Globus pallidus (tissue), 1 donor: ENCODE results near the gene CERS2.
"Not testable (repeated sequence)": the region's sequence is repeated elsewhere in the genome, so short reads cannot be mapped to it uniquely, and the experiment has no call there.

Experiments
- DNase-seq: peaks from one replicate; pipeline ENCODE4 v3.0.0-alpha.2; 2015; ENCODE audit warnings: low spot score

The CERS2 gene

GRCh38 chr1:150970808-150971582 is 3.6 kb downstream of the CERS2 start:
- peak; percentile 59 for DNase-seq

DNA sequence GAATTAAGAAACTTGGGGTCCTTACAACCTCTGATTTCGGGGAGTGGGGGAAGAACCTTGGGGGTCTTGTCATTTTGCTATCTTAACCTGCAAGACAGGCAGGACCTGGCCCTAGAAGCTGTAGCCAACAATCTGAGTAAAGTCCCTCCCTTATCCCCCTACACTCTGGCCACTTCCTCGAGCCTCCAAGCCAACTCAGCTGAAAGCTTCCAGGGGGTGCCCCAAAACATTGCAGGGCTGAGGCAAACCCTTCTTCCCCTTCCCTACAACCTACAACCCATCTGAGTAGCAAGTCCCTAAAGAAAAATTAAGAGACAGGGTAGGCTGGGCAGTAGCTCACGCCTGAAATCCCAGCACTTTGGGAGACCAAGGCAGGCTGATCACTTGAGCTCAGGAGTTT is 5.0 kb downstream of the CERS2 start:
- no peak for DNase-seq

DNA sequence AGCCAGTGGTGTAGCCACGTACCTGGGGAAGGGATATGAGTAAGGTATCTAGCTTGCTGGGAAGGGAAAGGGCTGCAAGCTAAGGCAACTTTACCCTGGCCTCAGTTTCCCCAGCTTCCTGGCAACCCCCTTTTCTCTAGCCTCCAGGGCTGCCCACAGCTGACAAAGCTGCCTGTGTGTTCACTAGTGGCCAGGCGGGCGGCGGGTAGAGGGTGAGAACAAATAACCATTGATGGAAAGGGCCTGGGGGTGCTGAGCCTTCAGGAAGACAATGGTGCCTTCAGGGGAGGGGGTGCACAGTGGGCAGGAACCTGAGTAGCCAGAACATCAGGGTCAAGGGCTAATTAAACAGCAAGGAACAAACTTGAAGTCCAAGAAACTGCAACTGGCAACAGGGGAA is 6.1 kb downstream of the CERS2 start:
- DNase-seq: peak; percentile 94

DNA sequence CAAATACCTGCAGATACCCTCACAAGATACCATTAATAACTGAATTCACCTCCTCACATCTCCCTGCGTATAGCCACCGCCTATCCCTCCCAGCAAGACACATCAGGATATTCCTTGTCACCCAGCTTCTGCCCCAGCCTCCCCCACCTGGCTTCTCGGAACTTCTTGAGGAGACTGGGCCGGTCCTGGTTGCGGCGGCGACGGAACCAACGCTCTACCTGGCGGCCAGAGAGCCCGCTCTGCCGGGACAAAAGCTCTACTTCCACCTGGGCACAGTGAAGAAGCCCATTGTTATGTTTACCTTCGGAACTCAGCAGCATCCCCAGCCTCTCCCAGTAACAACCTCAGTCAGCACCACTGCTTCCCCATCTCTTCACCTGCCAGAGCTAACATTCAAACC is 6.7 kb downstream of the CERS2 start:
- no peak for DNase-seq

GRCh38 chr1:150966011-150966410 is 8.6 kb downstream of the CERS2 start:
- DNase-seq: peak; percentile 76

GRCh38 chr1:150965605-150966004 is 9.0 kb downstream of the CERS2 start:
- DNase-seq: no peak

- no peak for DNase-seq
These were observed 10.5 kb downstream of the CERS2 start for GRCh38 chr1:150964164-150964489.

GRCh38 chr1:150963321-150964163 is 11.1 kb downstream of the CERS2 start:
- no peak for DNase-seq

- DNase-seq: no peak
These were observed 12.9 kb downstream of the CERS2 start for GRCh38 chr1:150961756-150962155.

DNA sequence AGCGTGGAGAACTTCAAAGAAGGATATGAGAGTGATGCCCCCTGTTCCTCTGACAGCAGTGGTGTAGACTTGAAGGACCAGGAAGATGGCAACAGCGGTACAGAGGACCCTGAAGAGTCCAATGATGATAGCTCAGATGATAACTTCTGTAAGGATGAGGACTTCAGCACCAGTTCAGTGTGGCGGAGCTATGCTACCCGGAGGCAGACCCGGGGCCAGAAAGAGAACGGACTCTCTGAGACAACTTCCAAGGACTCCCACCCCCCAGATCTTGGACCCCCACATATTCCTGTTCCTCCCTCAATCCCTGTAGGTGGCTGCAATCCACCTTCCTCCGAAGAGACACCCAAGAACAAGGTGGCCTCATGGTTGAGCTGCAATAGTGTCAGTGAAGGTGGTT is 14.0 kb downstream of the CERS2 start:
- no peak for DNase-seq

- no peak for DNase-seq
These were observed 17.0 kb downstream of the CERS2 start for GRCh38 chr1:150957666-150958065.

- DNase-seq: no peak
These were observed 19.4 kb downstream of the CERS2 start for GRCh38 chr1:150955280-150955679.

DNA sequence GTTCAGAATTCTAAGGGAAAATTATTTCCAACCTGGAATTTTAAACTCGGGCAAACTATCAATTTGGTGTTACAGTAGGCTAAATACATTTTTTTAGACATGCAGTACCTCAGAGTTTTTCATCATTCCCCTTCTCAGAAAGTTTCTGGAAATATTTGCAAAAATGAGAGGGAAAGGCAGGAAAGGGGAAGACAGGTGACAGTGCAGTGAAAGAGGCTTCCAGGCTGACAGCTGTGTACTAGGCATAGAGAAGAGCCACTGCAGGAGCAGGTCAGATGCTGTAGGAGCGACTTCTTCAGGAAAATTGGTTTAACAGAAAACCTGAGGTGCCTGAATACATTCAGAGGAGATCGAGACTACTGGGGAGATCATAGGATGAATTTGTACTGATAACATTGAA is 19.9 kb downstream of the CERS2 start:
- no peak for DNase-seq

DNA sequence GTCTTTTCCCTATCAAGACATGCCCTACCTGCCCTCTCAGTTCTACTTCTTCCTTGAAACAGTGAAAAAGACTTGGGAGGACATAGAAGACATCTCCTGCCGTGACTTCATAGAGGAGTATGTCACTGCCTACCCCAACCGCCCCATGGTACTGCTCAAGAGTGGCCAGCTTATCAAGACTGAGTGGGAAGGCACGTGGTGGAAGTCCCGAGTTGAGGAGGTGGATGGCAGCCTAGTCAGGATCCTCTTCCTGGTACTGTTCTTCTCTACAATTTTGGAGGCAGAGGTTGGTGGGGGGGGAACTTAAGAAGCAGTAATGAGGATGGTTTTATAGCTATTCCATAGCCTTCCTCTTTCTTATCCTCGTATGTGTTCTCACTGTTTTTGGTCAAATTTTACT is 29.8 kb downstream of the CERS2 start:
- DNase-seq: no peak

- no peak for DNase-seq
These were observed 42.9 kb downstream of the CERS2 start for GRCh38 chr1:150931773-150932172.

GRCh38 chr1:150928775-150929174 is 45.9 kb downstream of the CERS2 start:
- not testable (repeated sequence) for DNase-seq

GRCh38 chr1:150928286-150928685 is 46.3 kb downstream of the CERS2 start:
- DNase-seq: no peak

DNA sequence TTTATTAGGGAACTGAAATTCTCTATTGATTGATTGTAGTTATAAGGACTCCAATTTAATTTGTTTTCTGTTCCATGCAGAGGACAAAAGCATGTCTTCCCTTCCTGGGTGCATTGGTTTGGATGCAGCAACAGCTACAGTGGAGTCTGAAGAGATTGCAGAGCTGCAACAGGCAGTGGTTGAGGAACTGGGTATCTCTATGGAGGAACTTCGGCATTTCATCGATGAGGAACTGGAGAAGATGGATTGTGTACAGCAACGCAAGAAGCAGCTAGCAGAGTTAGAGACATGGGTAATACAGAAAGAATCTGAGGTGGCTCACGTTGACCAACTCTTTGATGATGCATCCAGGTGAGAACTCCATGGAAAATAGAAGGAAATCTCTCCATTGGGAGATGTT is 47.0 kb downstream of the CERS2 start:
- no peak for DNase-seq

GRCh38 chr1:150926097-150926741 is 48.4 kb downstream of the CERS2 start, which contains the start of gene SETDB1:
Gene SETDB1, plus strand, starts transcription at chr1:150926363. Its CDS starts 1,352 bp downstream, at chr1:150927715.
- DNase-seq: peak; percentile 91

DNA sequence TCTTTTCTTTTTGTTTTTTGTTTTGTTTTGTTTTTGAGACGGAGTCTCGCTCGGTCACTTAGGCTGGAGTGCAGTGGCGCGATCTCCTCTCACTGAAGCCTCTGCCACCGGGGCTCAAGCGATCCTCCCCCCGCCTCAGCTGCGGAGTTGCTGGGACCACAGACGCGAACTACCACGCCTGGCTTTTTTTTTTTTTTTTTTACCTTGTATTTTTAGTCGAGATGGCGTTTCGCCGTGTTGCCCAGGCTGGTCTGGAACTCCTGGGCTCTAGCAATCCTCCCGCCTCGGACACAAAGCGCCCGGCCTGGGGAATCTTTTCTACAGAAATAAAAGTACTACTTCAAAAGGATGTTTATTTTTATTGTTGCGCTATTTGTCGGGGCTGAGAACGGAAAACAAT is 49.6 kb downstream of the CERS2 start:
- DNase-seq: no peak

DNA sequence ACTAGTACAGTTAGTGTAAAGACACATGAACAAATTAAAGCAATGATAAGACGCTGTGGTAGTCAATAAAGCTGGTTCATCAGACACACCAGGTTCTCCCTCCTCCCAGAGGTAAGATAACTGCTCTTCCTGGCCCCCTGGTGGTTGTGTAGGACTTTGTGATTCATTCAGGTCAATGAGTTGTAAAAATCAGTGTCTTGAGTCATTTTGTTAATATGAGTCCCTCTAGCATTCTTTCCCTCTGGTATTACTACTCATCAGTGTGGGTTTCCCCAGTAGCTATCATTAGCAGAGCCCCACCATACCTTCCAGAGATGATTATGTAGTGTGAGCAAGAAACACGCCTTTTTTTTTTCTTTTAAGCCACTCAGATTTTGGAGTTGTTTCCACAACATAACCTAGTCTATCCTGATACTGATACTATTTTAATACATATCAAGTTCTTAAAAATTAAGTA is 52.1 kb downstream of the CERS2 start:
- DNase-seq: peak; percentile 35

DNA sequence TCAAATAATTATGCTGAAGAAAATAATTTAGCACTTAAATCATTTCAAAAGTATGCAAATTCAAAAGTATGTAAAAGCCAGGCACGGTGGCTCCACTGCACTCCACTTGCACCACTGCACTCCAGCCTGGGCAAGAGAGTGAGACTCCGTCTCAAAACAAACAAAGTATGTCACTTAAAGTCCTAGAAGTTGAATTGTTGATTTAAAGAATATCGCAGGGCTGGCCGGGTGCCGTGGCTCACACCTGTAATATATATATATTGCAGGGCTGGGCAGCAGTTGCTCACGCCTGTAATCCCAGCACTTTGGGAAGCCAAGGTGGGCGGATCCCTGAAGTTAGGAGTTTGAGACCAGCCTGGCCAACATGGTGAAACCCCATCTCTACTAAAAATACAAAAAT is 57.2 kb downstream of the CERS2 start:
- DNase-seq: no peak
